HG03039 (cell line): ENCODE results near the gene STXBP6.
A peak's percentile ranks its signal among the peaks of the same experiment; 100 is the strongest.

Source experiments
- ATAC-seq: cut with Tn5 transposase; IDR thresholded peaks from one replicate; pipeline ENCODE4 v1.9.1; 2021; ENCODE audit warnings: mild to moderate bottlenecking, moderate library complexity; ENCODE audit not compliant: unreplicated experiment

STXBP6 gene

GRCh38 chr14:25049568-25050268 lies at the start of gene STXBP6:
STXBP6 (minus strand) TSS chr14:25050147; CDS start chr14:24974818, 75,329 bp downstream.
- peak; percentile 66 for ATAC-seq

DNA sequence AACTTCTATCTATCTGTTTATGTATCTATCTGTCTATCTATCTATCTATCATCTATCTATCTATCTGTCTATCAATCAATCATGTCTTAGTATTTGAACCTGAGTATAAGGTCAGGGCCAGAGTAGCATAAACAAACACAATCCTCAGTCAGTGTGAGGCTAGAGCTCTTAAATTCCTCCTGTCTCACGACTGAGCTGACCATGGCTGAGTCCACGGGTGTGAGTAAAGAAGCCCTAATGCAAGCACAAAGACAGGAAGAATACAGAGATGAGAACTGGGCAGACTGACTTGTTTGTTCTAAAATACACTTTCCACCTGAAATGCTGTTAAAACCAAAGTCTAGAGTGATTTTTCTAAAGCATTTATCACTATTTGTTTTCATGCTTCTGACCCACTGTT lies 47.2 kb upstream of the STXBP6 start:
- no peak for ATAC-seq

DNA sequence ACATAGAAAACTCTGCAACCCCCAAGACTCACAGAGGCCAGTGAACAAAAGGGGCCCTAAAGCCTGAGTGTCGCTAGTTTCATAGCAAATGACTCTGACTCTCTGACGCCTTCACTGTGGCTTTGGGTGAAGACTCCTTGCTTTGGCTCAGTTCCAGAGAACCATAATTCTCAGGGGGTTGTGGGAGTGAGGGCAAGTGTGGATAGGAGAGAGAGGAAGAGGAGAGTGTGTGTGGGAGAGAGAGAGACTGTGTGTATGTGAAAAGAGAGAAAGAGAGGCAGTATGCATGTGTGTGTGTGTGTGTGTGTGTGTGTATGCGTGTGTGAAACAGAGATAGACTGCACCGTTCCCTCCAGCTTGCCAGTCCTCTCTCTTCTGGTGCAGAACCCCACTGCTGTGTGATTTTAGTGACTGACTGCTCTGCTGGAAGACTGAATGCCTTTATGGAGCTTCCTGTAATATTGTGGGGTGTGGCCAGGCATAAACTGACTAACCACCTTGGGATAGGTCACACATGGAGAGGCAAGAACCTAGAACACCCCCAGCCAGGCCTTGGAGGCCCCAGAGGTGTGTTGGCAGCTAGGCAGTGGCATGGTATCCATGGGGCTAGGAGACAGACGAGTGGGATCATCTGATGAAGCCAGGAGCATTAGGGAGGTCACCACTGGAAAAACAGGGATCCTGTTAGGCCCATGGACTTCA lies 45.9 kb upstream of the STXBP6 start:
- ATAC-seq: no peak

GRCh38 chr14:25094171-25094907 lies 44.4 kb upstream of the STXBP6 start:
- no peak for ATAC-seq

GRCh38 chr14:25092258-25092740 lies 42.4 kb upstream of the STXBP6 start:
- no peak for ATAC-seq

- ATAC-seq: no peak
These were observed 40.9 kb upstream of the STXBP6 start for GRCh38 chr14:25090716-25091454.

DNA sequence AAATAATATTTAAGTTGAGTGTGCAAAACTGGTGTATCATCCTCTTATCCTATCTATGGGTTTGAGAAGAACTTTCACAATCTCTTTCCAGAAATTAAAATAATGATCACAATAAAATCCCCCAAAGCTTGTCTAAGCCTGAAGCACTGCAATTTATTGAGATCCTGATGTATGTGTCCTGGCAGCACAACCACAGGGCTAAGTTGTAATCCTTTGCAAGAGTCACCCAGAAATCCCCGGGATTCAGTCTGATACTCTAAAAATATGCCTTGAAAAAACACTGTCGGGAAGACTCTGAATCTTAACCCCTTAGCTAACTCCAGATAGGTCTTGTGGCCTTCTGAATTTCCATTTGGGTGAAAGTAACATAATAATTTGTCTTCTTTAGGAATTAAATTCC lies 40.3 kb upstream of the STXBP6 start:
- no peak for ATAC-seq

- ATAC-seq: no peak
These were observed 39.5 kb upstream of the STXBP6 start for GRCh38 chr14:25089496-25089895.

GRCh38 chr14:25086821-25087396 lies 37.0 kb upstream of the STXBP6 start:
- ATAC-seq: no peak

DNA sequence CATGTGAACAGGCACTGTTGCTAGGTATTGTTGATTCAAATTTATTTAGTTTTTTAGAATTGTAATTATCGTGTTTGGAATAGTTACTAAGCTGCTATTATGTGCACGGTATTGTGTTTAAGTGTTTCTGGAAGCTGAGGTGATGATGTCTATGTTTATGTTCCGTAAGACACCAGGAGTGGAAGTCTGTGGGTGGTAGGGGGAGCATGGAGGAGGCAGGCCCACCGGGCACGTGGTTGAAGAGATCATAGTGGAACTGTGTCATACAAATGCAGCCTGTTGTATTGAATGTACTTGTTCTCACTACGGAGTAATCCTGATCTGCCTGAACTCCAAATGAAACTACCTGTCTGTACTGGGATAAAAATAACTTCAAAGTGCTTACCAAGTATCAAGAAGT lies 36.1 kb upstream of the STXBP6 start:
- ATAC-seq: no peak

GRCh38 chr14:25080682-25081081 lies 30.7 kb upstream of the STXBP6 start:
- ATAC-seq: no peak

- no peak for ATAC-seq
These were observed 29.4 kb upstream of the STXBP6 start for GRCh38 chr14:25079311-25079710.

GRCh38 chr14:25074099-25074685 lies 24.2 kb upstream of the STXBP6 start:
- no peak for ATAC-seq

DNA sequence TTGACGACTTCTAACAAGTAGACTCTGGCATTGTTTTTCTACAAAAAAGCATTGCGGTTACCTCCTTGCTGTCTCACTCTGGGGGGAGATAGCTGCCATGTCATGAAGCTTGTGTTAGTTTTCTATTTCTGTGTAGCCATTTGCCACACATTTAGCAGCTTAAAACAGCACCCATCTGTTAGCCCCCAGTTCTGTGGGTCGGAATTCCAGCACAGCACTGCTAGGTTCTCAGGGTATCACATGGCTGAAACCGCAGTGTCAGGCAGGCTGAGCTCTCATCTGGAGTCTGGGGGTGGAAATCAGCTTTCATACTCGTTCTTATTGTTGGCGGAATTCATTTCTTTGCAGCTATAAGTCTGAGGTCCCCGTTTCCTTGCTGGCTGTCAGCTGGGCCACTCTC lies 19.9 kb upstream of the STXBP6 start:
- no peak for ATAC-seq

DNA sequence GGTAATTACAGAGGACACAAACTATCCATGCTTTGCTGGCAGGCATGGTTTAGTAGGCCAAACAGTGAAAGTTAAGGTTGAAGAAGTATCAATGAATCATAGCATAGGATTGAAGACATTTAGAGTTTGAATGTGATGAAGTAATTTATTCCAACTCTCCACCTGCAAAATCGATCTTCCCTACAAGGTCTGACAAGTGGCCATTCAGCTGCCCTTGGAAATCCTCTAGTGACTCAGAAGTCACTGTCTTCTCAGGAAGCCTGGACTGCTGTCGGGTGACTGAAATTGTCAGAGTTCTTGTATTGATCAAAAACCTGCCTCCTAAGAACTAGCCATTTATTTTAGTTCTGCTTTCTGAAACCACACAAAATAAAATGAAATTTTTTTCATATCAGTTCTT lies 17.7 kb upstream of the STXBP6 start:
- ATAC-seq: no peak

GRCh38 chr14:25062022-25062321 lies 12.0 kb upstream of the STXBP6 start:
- ATAC-seq: no peak

GRCh38 chr14:25056688-25057078 lies 6.7 kb upstream of the STXBP6 start:
- no peak for ATAC-seq

GRCh38 chr14:25055992-25056687 lies 6.2 kb upstream of the STXBP6 start:
- no peak for ATAC-seq

- ATAC-seq: no peak
These were observed 5.1 kb upstream of the STXBP6 start for GRCh38 chr14:25055005-25055404.

- ATAC-seq: no peak
These were observed 3.6 kb upstream of the STXBP6 start for GRCh38 chr14:25053585-25053984.
